Measurements from ENCODE around the gene SH3RF1. TPM values are rescaled to one million over a fixed set of nuclear protein-coding genes. Genes with fewer than 3 reads are reported as not detected.

The SH3RF1 gene
- total RNA-seq = 20.0 and 22.3 TPM in 2 replicates

GRCh38 chr4:169270810-169271691 is at the start of gene SH3RF1:
SH3RF1 (minus strand) TSS chr4:169270956; CDS start chr4:169269212, 1,744 bp downstream.

